GM19043 (cell line): Measurements from ENCODE around the gene CKAP4.

Source experiments
- ATAC-seq: cut with Tn5 transposase; IDR thresholded peaks from one replicate; pipeline ENCODE4 v1.9.1; 2021; ENCODE audit warnings: low read depth; ENCODE audit not compliant: unreplicated experiment

Gene CKAP4

DNA sequence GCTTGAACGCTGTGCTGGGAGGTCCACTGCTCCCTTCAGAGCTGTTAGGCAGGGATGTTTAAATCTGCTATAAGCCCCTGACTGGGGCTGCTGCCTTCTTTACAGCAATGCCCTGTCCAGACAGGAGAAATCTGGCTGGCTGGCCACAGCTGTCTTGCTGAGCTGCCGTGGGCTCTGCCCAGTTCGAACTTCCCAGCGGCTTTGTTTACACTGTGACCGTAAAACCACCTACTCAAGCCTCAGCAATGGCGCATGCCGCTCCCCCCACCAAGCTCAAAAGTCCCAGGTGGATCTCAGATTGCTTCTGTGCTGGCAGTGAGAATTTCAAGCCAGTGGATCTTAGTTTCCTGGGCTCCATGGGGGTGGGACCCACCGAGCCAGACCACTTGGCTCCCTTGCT is 35.8 kb downstream of the CKAP4 start:
- ATAC-seq = no peak

DNA sequence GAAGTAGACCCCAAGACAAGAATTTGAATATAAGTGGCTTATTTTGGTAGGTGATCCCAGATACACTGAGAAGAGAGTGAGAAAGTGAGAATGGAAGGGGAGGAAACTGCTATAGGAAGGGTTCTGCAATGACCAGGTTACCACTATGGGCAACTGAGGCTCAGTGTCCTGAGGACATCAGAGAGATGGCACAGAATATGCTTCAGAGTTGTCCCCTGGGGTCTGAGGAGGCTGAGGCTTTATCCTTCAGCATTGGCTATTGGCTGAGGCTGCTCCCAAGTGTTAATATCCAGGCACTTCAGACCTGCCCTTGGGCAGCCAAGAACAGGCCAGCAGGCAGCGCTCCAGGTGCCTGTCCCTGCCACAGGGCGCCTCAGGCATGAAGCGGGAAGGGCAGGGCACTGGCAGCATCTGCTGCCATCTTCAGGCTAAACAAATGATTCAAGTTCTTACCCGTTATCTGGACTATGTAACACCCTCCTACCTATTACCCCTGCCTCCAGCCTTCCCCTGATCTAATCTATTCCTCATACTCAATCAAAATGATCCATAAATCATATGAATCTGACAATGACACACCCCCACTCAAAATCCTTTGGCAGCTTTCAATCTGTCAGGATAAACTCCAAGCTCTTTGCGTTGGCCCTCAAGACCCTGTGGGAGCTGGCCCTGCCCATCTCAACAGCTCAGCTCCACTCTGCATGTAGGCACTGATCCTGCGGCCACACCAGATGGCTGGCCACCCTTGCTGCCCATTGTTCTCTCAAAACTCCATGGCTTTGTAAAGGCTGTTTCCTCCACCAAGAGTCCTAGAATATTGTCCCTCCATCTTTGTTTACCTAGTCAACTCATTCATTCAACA is 42.4 kb downstream of the CKAP4 start:
- ATAC-seq = no peak

DNA sequence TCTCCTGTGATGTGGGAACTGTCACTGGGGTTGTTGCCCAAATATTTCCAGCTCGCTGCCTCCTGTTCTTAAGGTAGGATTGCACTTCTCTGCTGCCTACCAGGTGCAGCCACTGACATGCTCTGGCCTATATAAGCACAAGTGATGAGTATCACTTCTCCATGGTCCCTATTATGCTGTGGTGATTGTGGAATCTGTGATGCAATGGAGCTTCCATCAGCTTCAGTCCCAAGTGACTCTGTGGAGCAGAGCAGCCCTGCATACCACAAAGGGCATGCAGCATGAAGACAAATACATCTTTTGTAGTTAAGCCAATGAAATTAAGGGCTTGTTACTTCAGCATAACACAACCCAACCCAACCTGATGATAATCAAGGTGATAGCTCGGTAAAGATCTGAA is 43.5 kb downstream of the CKAP4 start:
- ATAC-seq = no peak

DNA sequence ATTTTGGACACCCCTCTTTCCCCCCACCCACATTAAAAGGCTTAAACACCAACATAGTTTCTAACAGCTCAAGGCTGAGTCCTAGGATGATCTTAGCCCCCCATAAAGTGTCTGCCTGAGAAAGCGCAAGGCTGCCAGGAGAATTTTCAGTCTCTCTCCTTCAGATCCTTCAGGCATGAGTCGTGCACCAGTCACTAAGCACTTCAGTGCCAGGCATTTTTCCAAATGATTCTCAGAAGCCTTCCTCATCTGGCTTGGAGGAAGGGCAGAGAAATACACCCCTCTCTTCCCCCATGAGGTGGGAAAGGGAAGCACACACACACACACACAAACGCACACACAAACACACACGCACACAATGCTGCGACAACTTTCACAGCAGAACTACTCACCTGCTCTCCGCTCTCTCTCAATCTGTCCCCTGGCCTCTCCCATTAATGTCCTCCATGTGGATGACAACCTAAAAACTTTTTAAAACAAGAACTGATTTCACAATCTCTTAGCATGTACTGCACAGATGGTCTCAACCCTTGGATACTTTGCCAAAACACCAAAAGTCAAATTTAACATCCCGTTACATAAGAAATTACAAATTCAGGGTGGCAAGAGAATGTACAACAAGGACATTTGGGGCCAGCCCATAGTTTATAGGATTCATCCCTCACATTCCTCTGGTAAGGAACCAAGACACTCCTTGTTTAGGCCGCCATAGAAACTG is 49.8 kb downstream of the CKAP4 start:
- no peak for ATAC-seq

DNA sequence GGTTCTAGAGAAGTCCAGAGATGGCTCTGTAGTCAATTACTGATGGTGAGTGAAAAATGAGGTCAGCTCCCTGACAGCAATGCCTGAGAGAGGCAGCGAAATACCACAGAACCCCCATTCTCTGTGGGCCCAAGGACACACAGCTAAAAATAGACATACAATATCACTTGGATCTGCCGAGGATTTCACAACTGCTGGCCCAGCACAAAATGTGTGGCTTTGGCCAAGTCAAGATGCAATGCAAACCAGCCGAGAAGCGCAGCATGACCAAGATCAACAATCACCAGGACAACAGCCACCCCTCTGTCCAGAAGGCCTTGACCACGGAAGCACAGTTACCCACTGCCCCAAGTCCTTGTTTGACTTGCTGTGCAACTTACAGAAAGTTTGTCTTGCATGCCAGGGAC is 52.2 kb downstream of the CKAP4 start:
- ATAC-seq = no peak

DNA sequence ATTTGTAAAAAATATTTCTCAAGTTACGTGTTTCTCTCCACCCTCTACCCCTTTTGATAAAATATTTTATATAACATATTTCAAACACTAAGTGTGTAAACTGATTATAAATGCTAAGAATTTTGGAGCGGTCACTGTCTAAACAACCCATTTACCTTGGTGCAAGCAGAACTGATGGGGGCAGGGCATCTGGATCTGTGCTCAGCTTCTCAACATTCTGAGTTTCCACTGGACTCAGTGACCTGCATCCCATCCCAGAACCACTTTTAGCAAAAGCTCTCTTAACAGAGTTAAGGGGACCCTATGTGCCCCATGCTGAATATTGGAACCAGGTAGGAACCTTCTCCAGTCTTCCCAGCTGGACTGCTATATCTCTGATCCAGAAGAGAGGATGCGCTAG is 53.5 kb downstream of the CKAP4 start:
- ATAC-seq = no peak

DNA sequence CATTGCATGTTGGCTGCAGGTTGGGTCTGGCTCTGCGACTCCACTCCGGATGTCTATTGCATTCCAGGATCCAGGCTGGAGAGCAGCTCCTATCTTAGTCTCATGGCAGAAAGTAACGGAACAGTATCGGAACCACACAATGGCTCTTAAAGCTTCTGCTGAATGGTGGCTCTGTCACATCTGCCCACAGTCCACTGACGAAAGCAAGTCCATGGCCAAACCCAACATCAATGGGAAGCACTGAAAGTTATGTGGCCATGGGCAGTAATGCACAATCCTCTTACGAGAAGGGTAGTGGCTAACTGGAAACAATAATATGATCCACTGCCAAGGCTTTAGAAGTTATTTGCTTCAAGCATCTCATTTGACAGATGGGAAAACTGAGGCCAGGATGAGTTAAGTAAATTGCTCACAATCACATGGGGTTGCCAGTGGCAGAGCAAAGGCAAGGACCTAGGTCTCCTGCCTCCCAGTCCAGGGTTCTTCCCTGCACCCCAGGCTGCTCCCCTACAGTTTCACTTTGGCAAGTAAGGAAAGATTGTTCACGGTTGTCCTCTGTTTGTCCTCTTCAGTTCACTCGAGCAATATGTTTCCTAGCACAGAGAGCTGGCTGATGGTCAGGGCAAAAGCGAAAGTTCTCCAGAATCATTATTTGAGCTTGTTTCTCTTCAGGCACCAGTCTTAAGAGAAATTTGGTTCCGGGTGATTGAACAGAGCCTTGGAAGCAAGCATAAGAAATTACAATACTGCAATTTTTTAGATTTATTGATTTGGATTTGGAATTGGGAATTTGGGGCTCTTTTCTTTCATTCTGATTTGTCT is 54.2 kb downstream of the CKAP4 start:
- no peak for ATAC-seq

DNA sequence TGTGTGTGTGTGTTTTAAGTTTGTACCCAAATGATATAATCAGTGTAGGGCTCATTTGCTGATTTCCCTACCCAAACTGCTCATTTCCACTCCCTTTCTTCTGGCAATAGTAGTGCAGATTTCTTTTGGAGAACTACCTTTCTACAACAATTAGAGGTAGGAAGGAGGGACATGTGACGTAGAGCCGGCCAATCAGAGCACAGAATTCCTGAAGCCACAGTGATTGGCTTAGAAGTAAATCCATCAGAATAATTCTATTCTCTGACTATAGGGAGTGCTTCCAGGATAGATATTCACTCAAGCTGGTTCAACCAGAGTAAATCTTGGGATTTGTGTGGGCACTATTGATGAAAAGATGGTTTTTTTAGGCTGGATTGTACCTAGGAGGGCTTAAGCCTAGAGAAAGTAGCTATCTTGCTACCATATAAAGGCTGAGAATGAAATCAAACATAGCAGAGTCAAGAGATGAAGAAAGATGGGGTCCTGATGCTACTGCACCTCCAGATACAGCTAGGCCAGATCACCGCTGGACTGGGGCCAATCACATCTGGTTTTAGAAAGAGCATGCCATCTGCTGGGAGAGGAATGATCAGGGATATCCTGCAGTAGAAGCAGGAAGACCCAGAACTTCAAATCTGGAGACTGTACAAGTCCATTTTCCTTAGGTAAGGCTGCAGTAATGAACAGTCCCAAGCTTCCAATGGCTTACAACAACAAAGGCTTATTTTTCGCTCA is 55.0 kb downstream of the CKAP4 start:
- no peak for ATAC-seq

DNA sequence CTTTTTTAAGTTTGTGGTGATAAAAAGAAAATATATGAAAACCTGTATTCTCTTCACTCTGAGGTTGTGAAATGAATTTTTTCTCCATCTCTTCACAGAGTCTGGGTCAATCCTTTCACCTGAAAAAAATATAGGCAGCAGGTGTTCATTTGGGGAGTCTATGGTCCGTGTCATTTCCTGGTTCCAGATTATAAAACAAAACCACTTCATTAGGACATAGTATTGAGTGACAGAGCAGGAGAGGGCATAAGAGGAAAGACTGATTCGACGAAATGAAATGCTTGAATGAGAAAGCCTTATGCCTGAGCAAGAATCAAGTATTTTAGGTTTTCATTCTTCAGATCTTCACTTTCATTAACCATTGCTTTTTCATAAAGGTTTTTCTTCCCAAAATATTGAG is 57.2 kb downstream of the CKAP4 start:
- no peak for ATAC-seq

DNA sequence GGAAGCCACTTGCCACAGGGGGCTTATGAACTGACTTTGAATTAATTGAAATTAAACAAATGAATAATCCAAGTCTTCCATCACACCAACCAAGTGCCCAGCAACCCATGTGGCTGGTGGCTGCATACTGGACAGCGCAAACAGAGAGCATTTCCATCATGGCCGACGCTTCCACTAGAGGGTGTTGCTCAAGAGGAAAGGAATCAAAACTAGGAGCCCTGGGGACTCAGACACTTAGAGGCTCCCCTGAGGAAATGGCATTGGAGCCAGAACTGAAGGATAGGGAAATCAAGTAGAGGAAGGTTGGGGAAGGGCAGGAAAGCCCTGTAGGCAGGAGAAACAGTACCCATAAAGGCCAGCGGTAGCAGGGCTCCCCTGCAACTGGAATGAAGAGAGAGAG is 58.5 kb downstream of the CKAP4 start:
- no peak for ATAC-seq

DNA sequence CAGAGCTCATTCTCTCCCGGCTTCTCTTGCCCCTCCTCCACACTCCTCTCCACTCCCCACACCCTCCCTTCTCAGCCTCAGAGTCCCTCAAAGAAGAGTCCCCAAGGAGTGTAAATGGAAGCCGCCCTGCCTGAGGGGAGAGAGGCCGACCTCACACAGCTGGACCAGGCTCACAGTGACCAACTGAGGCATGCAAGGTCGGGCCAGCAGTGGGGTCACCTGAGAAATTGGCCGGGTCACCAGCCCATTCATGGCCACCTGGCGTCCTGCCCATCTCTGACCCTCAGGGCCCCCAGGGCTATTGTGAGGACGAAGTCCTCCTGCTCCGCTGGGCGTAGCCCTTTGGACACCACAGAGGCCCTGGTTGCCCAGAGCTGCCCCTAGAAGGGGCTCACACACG is 59.6 kb downstream of the CKAP4 start:
- no peak for ATAC-seq
